ENCODE measurements around the gene STAM2.
"Not testable (repeated sequence)": the region's sequence is repeated elsewhere in the genome, so short reads cannot be mapped to it uniquely, and the experiment has no call there.

The STAM2 gene

DNA sequence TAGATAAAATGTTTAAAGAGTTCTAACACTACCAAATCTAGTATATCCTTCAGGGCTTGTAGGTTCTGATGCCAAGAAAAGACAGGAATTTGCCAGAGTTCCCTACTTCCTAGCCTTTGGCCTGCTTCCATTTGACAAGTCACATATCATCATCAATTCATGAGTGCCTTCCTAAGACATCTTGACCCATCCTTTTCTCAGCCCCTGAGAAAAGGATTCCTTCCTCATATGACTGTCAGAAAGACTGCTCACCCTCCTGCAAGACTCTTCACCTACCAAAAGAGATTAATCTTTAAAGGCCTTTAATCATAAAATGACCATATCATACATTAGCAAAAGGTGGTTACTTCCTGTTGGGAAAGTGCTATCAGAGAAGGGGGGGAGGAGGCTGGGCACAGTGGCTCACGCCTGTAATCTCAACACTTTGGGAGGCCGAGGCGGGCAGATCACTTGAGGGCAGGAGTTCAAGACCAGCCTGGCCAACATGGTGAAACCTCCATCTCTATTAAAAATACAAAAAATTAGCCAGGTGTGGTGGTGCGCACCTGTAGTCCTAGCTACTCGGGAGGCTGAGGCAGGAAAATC is 3.3 kb downstream of the STAM2 start:
- DNase-seq (ENCODE audit: low read depth): not testable (repeated sequence)

- no peak for DNase-seq (ENCODE audit: low read depth)
These were observed 3.8 kb downstream of the STAM2 start for GRCh38 chr2:152171718-152172117.

GRCh38 chr2:152169158-152169557 is 6.4 kb downstream of the STAM2 start:
- not testable (repeated sequence) for DNase-seq (ENCODE audit: low read depth)

DNA sequence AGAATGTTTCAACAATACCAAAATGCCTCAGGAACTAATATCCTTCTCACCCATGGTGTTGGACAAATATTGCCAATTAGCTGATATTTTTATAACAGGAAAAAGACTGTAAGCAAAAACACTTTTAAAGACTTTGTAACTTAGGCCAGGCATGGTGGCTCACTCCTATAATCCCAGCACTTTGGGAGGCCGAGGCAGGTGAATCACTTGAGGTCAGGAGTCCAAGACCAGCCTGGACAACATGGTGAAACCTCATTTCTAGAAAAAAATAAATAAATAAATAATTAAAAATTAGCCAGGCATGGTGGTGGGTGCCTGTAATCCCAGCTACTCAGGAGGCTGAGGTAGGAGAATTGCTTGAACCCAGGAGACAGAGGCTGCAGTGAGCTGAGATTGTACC is 8.1 kb downstream of the STAM2 start:
- DNase-seq (ENCODE audit: low read depth): not testable (repeated sequence)

DNA sequence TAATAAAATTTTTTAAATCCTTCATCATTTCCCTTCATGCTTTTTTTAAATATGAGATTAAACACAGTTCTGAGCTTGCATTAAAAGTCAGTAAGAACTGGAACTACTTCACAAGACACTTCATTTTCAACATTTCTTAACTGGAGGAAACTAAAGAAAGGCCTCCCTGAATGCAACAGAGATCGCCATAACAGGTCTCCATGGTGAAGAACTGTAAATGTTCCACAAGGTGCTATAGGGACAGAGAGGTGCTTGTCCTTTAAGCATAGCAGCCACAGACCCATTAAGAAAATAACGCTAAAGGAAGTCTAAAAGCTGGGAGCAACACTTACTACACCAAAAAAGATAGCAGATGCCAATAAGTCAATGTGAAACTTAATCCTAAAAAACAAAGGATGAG is 8.5 kb downstream of the STAM2 start:
- DNase-seq (ENCODE audit: low read depth): no peak

DNA sequence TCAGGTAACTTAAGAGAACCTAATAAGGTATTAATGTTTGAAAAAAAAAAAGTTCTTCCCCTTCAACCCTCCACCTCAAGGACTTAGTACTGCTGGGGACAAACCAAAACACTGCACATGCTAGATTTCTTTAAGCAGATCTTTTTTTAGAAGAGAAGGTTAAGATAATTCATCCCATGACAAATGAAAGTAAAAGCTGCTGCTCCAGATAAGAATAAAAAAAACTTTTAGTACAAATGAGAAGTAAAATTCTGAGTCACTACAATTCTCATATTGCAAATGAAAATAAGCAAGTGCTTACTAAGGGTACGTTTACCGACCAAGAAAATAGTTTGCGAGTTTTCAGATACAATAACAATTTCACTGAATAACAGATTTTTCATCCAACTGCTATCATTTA is 8.9 kb downstream of the STAM2 start:
- no peak for DNase-seq (ENCODE audit: low read depth)

DNA sequence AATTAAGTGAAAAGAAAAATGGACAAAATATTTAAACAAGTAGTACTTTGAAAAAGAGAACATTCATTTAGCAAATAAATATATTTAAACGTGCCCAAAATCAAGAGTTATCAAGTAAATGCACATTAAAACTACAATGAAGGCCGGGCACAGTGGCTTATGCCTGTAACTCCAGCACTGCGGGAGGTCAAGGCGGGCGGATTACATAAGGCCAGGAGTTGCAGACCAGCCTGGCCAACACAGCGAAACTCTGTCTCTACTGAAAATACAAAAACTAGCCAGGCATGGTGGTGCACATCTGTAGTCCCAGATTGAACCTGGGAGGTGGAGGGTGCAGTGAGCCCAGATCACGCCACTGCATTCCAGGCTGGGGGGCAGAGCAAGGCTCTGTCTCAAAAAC is 9.8 kb downstream of the STAM2 start:
- DNase-seq (ENCODE audit: low read depth): no peak

- no peak for DNase-seq (ENCODE audit: low read depth)
These were observed 10.3 kb downstream of the STAM2 start for GRCh38 chr2:152165306-152165705.

- not testable (repeated sequence) for DNase-seq (ENCODE audit: low read depth)
These were observed 11.9 kb downstream of the STAM2 start for GRCh38 chr2:152163669-152164068.

GRCh38 chr2:152162141-152162540 is 13.4 kb downstream of the STAM2 start:
- no peak for DNase-seq (ENCODE audit: low read depth)

GRCh38 chr2:152161598-152161997 is 14.0 kb downstream of the STAM2 start:
- no peak for DNase-seq (ENCODE audit: low read depth)

DNA sequence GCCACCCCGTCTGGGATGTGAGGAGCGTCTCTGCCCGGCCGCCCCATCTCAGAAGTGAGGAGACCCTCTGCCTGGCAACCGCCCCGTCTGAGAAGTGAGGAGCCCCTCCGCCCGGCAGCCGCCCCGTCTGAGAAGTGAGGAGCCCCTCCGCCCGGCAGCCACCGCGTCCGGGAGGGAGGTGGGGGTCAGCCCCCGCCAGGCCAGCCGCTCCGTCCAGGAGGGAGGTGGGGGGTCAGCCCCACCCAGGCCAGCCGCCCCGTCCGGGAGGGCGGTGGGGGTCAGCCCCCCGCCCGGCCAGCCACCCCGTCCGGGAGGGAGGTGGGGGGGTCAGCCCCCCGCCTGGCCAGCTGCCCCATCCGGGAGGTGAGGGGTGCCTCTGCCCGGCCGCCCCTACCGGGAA is 15.2 kb downstream of the STAM2 start:
- DNase-seq (ENCODE audit: low read depth): not testable (repeated sequence)

- no peak for DNase-seq (ENCODE audit: low read depth)
These were observed 18.3 kb downstream of the STAM2 start for GRCh38 chr2:152157253-152157652.

- DNase-seq (ENCODE audit: low read depth): no peak
These were observed 20.4 kb downstream of the STAM2 start for GRCh38 chr2:152155209-152155608.

- no peak for DNase-seq (ENCODE audit: low read depth)
These were observed 21.1 kb downstream of the STAM2 start for GRCh38 chr2:152154462-152154861.

DNA sequence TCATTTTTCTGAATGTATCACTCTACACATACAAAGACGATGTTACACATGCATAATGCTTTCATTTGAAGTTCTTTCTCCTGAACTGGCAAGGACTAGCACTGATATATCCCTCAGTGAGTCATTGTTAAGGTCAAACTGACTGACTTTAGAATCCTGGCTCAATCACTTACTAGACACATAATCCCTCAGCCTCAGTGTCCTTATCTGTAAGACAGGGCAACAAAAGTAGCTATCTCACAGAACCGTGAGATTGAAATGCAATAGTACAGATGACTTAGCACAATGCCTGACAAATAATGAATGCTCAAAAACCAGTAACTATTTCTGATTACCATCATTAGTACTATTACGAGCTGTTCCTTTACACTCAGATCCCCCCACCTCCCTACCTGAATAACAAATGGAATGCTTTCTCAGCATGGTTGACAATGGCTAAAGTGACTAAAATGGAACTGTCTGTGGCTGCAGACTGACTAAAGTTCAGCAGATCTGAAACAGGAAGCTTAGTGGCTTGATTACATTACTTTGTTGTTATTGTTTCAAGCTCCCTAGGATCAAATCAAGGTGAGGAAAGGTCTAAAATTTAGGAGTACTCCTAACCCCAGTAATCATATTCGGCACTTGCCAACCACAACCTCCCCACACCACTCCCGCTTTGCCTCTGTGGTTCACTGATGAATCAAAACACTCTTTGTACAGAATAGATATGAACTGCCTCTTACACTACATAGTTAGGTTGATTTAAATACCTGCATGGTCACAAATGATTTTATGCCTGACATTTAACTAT is 40.9 kb downstream of the STAM2 start:
- no peak for DNase-seq (ENCODE audit: low read depth)

DNA sequence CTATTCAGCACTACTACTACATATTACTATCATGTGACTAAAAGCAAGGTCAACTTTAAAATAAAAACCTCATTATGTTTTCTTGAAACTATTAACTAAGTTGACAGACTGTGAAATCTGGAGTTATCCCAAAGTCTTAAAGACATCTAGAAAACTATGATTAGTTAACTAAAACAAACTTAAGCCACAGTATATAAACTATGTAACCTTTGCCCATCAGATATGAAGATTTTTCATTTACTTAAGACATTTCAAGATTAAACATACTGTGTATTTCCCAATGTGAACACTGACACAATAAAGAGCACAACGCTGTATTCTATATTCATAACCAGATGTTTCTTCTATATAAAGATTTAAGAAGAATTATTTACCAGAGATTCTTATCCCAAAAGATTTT is 43.3 kb downstream of the STAM2 start:
- DNase-seq (ENCODE audit: low read depth): no peak

DNA sequence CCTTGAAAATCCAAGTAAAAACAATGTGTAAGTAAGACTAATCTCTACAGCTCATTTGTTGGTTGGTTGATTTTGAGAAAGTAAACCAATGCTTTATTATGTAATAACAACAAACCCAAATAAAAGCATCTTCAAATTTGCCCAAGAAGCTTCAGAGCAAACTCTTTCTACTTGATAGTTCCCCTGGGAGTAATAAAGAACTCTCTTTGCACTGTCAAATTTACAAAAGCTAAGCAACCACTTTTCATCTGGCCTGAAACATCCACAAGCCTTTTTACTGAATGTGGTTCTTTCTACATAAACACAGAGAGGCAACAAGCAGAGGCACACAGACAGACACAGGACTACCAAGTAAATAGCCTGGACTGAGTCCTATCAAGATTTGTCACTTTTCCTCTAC is 47.9 kb downstream of the STAM2 start:
- DNase-seq (ENCODE audit: low read depth): no peak

DNA sequence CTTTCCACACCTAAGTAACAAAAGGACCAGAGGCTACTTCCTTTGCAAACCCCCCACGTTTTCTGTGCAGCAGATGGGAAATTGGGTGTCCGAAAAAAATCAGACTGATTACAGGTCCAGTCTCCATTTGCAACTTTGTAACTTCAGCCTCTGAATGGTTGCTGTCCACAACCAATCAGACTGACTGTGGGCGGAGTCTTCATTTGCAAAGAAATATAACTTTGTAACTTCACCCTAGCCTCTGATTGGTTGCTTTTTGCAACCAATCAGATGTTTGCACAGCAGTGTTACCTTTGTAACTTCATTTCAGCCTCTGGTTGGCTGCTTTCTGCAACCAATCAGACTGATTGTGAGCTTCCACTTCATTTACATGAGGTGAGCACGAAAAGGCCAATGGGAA is 48.9 kb downstream of the STAM2 start:
- no peak for DNase-seq (ENCODE audit: low read depth)

DNA sequence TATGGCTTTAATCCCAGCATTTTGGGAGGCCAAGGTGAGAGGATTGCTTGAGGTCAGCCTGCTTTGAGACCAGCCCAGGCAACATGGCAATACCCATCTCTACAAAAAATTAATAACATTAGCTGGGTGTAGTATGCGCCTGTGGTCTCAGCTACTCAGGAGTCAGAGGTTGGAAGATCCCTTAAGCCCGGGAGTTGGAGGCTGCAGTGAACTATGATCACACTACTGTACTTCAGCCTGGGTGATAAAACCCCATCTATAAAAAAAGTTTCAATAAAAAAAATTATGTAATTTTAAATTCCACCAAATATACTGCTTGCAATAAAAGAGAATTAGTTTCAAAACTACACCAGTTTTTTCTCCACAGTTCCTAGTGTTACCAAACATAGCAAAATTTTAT is 53.4 kb downstream of the STAM2 start:
- no peak for DNase-seq (ENCODE audit: low read depth)

GRCh38 chr2:152120430-152120829 is 55.1 kb downstream of the STAM2 start:
- DNase-seq (ENCODE audit: low read depth): no peak

- no peak for DNase-seq (ENCODE audit: low read depth)
These were observed 59.6 kb downstream of the STAM2 start for GRCh38 chr2:152115952-152116351.

GRCh38 chr2:152114366-152114765 is 61.2 kb downstream of the STAM2 start:
- DNase-seq (ENCODE audit: low read depth): no peak

DNA sequence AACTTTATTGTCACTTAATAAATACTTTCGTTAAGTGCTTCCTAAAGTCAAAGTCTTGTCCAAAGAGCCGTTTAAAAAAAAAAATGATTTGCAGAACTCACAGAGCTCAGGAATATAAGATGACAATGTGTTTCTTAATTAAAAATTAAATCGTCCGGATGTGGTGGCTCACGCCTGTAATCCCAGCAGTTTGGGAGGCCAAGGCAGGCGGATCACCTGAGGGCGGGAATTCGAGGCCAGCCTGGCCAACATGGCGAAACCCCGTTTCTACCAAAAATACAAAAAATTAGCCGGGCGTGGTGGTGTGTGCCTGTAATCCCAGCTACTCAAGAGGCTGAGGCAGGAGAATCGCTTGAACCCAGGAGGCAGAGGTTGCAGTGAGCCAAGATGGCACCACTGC is 68.4 kb downstream of the STAM2 start:
- DNase-seq (ENCODE audit: low read depth): not testable (repeated sequence)
